GM10266 (cell line): ENCODE measurements around the gene MMD.

Experiments used
- DNase-seq: peaks from one replicate; pipeline ENCODE4 v3.0.0; 2012; ENCODE audit errors: extremely low spot score
- CTCF ChIP-seq: IDR thresholded peaks from 2 replicates; pipeline ENCODE4 v1.5.1; 2012; ENCODE audit warnings: mild to moderate bottlenecking, low read depth; ENCODE audit not compliant: control insufficient read depth, insufficient read depth; ENCODE audit errors: missing control alignments

The MMD gene

DNA sequence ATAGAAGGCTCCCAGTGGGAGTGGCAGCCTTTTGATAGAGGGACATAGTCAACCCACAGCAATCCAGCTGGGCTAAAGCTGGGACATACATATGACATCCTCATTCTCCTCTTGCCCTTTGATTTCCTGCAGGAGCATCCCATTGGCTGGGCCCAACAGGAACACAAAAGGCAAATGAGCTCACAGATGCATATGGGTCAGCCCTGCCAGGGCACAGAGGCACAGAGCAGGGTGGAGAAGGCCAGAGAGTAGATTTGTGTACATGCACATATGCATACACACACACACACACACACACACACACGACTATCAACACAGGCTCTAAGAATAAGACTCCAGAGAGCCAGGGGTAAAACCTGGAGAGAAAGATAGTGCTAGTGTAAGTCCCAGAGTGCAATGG is 58.6 kb downstream of the MMD start:
- no peak for DNase-seq
- TF ChIP-seq CTCF: no peak

- no peak for DNase-seq
- TF ChIP-seq CTCF: no peak
Measured at GRCh38 chr17:55360971-55361370, 60.7 kb downstream of the MMD start.

GRCh38 chr17:55356434-55357328 is 65.0 kb downstream of the MMD start:
- TF ChIP-seq CTCF: peak; percentile 81
- DNase-seq: peak; percentile 67

- no peak for DNase-seq
- TF ChIP-seq CTCF: no peak
Measured at GRCh38 chr17:55354941-55355340, 66.7 kb downstream of the MMD start.

DNA sequence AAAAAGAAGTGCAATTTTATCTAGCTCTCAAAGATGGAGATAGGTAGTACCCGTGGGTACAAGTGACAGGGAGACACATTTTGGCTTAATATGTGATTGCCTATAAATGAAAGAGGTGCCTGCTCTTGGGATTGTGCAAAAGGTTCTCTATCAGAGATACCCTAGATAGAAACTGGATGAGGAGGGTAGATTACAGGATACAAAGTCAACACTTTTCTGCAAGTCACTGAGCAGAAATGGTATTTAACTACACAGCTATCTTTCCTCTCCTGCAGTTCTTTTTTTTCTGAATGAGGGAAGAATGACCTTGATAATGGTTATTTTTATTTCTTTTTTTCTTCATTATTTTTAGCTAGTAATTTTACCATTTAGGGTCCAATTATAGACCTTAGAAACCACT is 67.6 kb downstream of the MMD start:
- no peak for DNase-seq
- no peak for TF ChIP-seq CTCF

- DNase-seq: no peak
Measured at GRCh38 chr17:55351226-55351625, 70.4 kb downstream of the MMD start.

More at GRCh38 chr17:55351226-55351625, 70.4 kb downstream of the MMD start:
- no peak for TF ChIP-seq CTCF
